ENCODE measurements around the gene ZNF697.

- no peak for TF ChIP-seq EZH2 (IDR thresholded peaks at IDR 0.05; ENCODE audit: insufficient read depth, low read length)
- TF ChIP-seq, protein P1, sequence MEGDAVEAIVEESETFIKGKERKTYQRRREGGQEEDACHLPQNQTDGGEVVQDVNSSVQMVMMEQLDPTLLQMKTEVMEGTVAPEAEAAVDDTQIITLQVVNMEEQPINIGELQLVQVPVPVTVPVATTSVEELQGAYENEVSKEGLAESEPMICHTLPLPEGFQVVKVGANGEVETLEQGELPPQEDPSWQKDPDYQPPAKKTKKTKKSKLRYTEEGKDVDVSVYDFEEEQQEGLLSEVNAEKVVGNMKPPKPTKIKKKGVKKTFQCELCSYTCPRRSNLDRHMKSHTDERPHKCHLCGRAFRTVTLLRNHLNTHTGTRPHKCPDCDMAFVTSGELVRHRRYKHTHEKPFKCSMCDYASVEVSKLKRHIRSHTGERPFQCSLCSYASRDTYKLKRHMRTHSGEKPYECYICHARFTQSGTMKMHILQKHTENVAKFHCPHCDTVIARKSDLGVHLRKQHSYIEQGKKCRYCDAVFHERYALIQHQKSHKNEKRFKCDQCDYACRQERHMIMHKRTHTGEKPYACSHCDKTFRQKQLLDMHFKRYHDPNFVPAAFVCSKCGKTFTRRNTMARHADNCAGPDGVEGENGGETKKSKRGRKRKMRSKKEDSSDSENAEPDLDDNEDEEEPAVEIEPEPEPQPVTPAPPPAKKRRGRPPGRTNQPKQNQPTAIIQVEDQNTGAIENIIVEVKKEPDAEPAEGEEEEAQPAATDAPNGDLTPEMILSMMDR (IDR thresholded peaks at IDR 0.05; ENCODE audit: insufficient read depth, low read depth, low read length): no peak
Measured at GRCh38 chr1:119686661-119687060, 38.6 kb upstream of the ZNF697 start.

All from astrocyte (in vitro differentiated cells and primary cell).